ENCODE measurements around the gene TPRG1.

Gene TPRG1

DNA sequence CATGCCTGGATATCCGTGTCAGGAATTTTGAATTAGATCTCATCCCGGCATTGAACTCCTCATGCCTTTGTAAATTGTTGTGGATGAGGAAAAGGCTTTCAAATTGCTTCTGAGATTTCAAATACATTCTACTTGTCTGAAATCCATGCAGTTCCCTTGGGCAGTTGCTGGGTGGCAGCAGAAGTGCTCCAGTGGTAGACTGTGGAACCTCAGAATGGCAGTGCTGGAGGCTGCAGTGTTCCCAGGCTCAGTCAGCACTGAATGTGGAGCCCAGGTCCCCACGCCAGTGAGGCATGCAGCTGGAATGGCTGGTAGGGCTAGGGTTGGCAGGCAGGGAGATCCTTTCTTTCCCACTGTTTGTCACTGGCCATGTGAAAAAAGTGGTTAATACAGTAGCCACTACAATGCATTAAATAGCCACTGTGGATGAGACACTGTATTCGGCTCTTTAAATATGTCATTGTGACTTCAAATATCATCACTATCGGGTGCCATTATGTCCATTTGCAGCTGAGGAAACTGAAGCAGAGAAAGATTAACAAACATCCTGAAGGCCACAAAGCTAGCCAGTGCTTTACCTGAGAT is 98.6 kb downstream of the TPRG1 start:
- TF ChIP-seq, protein P1, sequence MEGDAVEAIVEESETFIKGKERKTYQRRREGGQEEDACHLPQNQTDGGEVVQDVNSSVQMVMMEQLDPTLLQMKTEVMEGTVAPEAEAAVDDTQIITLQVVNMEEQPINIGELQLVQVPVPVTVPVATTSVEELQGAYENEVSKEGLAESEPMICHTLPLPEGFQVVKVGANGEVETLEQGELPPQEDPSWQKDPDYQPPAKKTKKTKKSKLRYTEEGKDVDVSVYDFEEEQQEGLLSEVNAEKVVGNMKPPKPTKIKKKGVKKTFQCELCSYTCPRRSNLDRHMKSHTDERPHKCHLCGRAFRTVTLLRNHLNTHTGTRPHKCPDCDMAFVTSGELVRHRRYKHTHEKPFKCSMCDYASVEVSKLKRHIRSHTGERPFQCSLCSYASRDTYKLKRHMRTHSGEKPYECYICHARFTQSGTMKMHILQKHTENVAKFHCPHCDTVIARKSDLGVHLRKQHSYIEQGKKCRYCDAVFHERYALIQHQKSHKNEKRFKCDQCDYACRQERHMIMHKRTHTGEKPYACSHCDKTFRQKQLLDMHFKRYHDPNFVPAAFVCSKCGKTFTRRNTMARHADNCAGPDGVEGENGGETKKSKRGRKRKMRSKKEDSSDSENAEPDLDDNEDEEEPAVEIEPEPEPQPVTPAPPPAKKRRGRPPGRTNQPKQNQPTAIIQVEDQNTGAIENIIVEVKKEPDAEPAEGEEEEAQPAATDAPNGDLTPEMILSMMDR (conservative IDR thresholded peaks at IDR 0.05; ENCODE audit: control insufficient read depth, insufficient read depth, low read depth, low read length) = peak; percentile 78
- DNase-seq (ENCODE audit: low read depth) = peak; percentile 76
- no peak overlapping the region for H3K4me3 ChIP-seq (ENCODE audit: control insufficient read depth, low read depth, low read length)

DNA sequence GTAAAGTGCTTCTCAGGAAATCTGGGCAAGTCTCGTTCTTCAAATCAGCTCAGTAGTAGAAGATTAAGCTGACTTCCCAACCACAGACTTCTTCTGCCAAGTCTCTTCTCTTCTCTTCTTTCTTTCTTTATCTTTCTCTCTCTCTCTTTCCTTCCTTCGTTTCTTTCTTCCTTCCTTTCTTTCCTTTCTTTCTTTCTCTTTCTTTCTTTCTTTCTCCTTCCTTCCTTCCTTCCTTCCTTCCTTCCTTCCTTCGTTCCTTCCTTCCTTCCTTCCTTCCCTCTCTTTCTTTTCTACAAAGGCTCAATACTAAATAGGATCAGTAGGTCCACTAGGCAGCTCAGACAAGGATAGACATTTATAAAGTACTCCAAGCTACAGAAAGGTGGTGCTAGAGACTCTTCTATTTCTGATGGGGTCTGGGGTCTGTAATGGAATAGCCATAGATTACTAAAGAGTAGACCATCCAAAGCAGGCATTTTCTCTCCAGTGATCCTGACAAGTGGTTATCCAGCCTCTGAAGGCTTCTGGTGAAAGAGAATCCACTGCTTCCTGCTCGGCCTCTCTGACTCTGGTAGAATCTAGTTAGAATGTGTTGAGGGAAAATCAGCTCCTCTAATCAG is 100.8 kb downstream of the TPRG1 start:
- TF ChIP-seq, protein P1 (conservative IDR thresholded peaks at IDR 0.05; ENCODE audit: control insufficient read depth, insufficient read depth, low read depth, low read length) = peak; percentile 36
- no peak overlapping the region for H3K4me3 ChIP-seq (ENCODE audit: control insufficient read depth, low read depth, low read length)
- DNase-seq (ENCODE audit: low read depth) = no peak

DNA sequence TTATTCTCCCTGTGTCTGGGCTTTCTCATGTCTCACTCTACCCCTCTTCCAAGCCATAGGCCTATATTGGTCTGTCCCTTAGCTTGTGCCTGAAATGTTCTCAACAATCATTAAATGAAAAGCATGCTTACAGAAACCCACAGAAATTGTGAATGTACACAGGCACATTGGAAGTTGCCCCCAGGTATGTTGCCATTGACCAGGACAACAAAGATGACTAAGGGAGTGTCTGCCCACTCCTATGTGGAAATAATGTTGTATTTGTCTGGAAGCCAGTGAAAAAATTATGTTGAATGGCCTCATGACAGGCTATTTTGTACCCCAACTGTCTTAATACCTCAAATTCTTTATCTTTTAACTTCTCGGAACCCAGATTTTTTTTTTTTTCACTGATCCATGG is 102.0 kb downstream of the TPRG1 start:
- TF ChIP-seq, protein P1 (conservative IDR thresholded peaks at IDR 0.05; ENCODE audit: control insufficient read depth, insufficient read depth, low read depth, low read length) = no peak
- DNase-seq (ENCODE audit: low read depth) = peak; percentile 20
- H3K4me3 ChIP-seq (ENCODE audit: control insufficient read depth, low read depth, low read length) = no peak overlapping the region

DNA sequence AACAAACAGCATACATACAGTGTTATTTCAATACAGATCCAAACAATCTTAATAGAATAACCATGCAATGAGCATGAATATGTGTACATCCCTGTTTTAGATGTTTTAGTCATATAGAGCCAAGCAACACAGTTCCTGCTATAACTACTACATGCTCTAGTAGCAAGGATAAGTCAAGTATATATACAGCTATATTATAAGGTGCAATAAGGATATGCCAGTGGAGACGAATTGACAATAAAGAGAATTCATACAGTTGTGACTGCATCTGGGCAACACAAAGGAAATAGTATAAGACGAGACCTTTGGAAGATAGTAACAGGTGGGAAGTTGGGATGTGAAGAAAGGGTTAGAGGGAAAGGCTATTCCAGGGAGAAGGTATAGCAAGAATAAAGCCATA is 103.4 kb downstream of the TPRG1 start:
- TF ChIP-seq, protein P1 (conservative IDR thresholded peaks at IDR 0.05; ENCODE audit: control insufficient read depth, insufficient read depth, low read depth, low read length) = no peak
- no peak overlapping the region for H3K4me3 ChIP-seq (ENCODE audit: control insufficient read depth, low read depth, low read length)

DNA sequence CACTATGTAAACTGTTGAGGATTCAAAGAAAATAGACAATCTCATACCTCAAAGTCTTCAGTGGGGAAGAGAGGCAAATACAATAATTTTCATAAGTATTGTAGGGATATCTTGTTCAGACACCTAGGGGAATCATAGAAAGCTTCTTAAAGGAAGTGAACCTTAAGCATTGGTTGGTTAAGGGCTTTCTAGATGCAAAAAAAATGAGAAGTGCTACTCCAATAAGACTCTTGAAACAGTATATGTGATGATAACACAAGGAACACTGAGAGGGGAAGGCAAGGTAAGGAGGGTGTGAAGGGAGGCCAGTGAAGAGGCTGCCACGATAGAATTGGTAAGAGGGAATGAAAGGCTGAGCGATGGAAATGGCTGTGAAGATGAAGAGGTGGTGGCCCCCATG is 104.1 kb downstream of the TPRG1 start:
- no peak for DNase-seq (ENCODE audit: low read depth)
- no peak overlapping the region for H3K4me3 ChIP-seq (ENCODE audit: control insufficient read depth, low read depth, low read length)
- TF ChIP-seq, protein P1 (conservative IDR thresholded peaks at IDR 0.05; ENCODE audit: control insufficient read depth, insufficient read depth, low read depth, low read length) = no peak

More for the DNA sequence above, 103.4 kb downstream of the TPRG1 start:
- DNase-seq (ENCODE audit: low read depth) = no peak

DNA sequence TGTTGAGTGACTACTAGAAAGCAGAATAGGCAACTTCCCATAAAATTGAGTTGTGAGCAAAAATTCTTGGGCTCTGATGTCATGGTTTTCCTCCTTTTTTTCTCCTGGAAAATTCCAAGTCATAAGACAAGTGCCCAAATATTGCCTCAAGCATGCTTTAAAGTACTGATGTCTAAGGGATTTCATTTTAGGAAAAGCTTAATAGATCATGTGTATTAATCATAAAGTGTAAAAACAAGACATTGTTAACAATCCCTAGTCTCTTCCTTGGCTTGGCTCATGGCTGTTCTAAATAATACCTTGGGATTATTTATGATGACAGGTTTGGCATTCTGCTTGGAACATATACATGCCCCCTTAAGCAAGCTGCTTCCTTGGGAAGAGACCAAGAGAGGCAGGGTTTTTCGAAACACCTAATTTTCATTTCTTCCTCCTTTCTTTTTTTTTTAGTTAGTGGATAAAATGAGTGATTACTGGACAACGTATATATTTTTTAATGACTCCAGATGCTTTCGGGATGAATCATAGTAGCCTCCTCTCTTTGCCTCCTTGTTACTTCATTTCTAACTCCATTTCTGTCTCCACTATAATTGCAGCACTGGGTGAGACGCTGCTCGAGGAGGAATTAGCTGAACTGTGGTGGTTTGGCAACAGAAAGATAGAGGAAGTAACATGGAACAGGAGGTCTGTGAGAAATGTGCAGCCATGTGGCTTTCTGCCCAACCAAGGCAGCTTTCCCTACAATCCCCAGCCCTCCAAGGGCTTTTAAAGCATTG is 104.9 kb downstream of the TPRG1 start:
- TF ChIP-seq, protein P1 (conservative IDR thresholded peaks at IDR 0.05; ENCODE audit: control insufficient read depth, insufficient read depth, low read depth, low read length) = no peak
- DNase-seq (ENCODE audit: low read depth) = peak; percentile 87
- H3K4me3 ChIP-seq (ENCODE audit: control insufficient read depth, low read depth, low read length) = no peak overlapping the region

Measured in fibroblast of mammary gland (primary cell).